Right lobe of liver (tissue), 4 donors: ENCODE data around the gene TMPRSS11F.

Experiments
- CTCF ChIP-seq, 4 donors: fragments of 200-600 bp in 3 of 4; fragments of 450-650 bp in 1 of 4; IDR thresholded peaks; one replicate each; pipeline versions ENCODE4 v1.5.1 to v1.8.0; 2016 to 2022; ENCODE audit warnings: antibody characterized with exemption in 4 of 4, mild to moderate bottlenecking in 2 of 4
- POLR2A ChIP-seq: fragments of 450-650 bp; IDR thresholded peaks from one replicate; pipeline ENCODE4 v1.6.1; 2017; ENCODE audit warnings: antibody characterized with exemption, mild to moderate bottlenecking
- donor health status: DM: no; HTN: no; CAD: no.
- donor health status: DM: no; HTN: no; CAD: no.
- donor health status: DM: no; HTN: yes; CAD: no.

- no peak for TF ChIP-seq CTCF (IDR thresholded peaks at IDR 0.05)
- no peak for TF ChIP-seq POLR2A
Measured at GRCh38 chr4:68110441-68110840, 19.2 kb downstream of the TMPRSS11F start.
